Keratinocyte (primary cell): ENCODE results near the gene PHRF1. TPM values are rescaled to one million over a fixed set of nuclear protein-coding genes. Genes with fewer than 3 reads are reported as not detected.

Source experiments
- DNase-seq: peaks from one replicate; pipeline ENCODE4 v3.0.0-alpha.2; 2011; ENCODE audit warnings: low read depth, missing footprints, low spot score
- FAIRE-seq: peaks from 2 replicates; lab custom pipeline; 2011; peaks lifted over from hg19 to GRCh38; lab: Jason Lieb, UNC
- H2AFZ ChIP-seq: 2 replicates; pipeline ENCODE4 v1.6.0; 2012; ENCODE audit warnings: low read length, control low read depth, inconsistent platforms; ENCODE audit not compliant: control insufficient read depth
- H3K27ac ChIP-seq: 2 replicates; pipeline ENCODE4 v1.5.1; 2011; ENCODE audit warnings: low read length; ENCODE audit not compliant: control insufficient read depth, insufficient read depth
- H3K27me3 ChIP-seq: 3 replicates; pipeline ENCODE4 v1.6.0; 2011; ENCODE audit warnings: low read length; ENCODE audit not compliant: control insufficient read depth, insufficient read depth; ENCODE audit errors: extremely low read depth
- H3K36me3 ChIP-seq, 2 experiments: 2 replicates in 1 of 2; 3 replicates in 1 of 2; pipeline ENCODE4 v1.5.1; 2011; ENCODE audit warnings: low read length in 2 of 2, mild to moderate bottlenecking in 1 of 2; ENCODE audit not compliant: control insufficient read depth in 2 of 2, insufficient read depth in 2 of 2; ENCODE audit errors: extremely low read depth in 1 of 2
- H3K4me1 ChIP-seq: 3 replicates; pipeline ENCODE4 v1.5.1; 2011; ENCODE audit warnings: low read length; ENCODE audit not compliant: control insufficient read depth, insufficient read depth; ENCODE audit errors: extremely low read depth
- H3K4me2 ChIP-seq: 3 replicates; pipeline ENCODE4 v1.6.0; 2011; ENCODE audit warnings: low read depth, low read length; ENCODE audit not compliant: control insufficient read depth, insufficient read depth; ENCODE audit errors: extremely low read depth
- H3K4me3 ChIP-seq, 3 experiments: fragments of 200-600 bp in 1 of 3; sonication (generic) in 1 of 3; 2 replicates in 2 of 3; 3 replicates in 1 of 3; pipeline ENCODE4 v1.5.1; 2011 to 2016; ENCODE audit warnings: low read length in 3 of 3, mild to moderate bottlenecking in 3 of 3, control low read depth in 2 of 3, inconsistent platforms in 1 of 3, low read depth in 1 of 3, mixed read lengths in 1 of 3, mixed run types in 1 of 3, moderate library complexity in 1 of 3; ENCODE audit not compliant: control insufficient read depth in 2 of 3, insufficient read depth in 2 of 3; ENCODE audit errors: extremely low read depth in 1 of 3
- H3K79me2 ChIP-seq: 2 replicates; pipeline ENCODE4 v1.6.0; 2012; ENCODE audit warnings: low read length; ENCODE audit not compliant: control insufficient read depth, insufficient read depth
- H3K9ac ChIP-seq: 3 replicates; pipeline ENCODE4 v1.6.0; 2011; ENCODE audit warnings: low read length; ENCODE audit not compliant: control insufficient read depth, insufficient read depth; ENCODE audit errors: extremely low read depth
- H3K9me1 ChIP-seq: 3 replicates; pipeline ENCODE4 v1.6.0; 2011; ENCODE audit warnings: low read length; ENCODE audit not compliant: control insufficient read depth, insufficient read depth; ENCODE audit errors: extremely low read depth
- H3K9me3 ChIP-seq: 2 replicates; pipeline ENCODE4 v1.5.1; 2012; ENCODE audit warnings: low read depth, low read length; ENCODE audit not compliant: control insufficient read depth
- H4K20me1 ChIP-seq: 3 replicates; pipeline ENCODE4 v1.6.0; 2011; ENCODE audit warnings: low read length; ENCODE audit not compliant: control insufficient read depth, insufficient read depth; ENCODE audit errors: extremely low read depth
- EZH2 ChIP-seq: IDR thresholded peaks from one replicate; pipeline ENCODE4 v1.6.1; 2012; ENCODE audit warnings: inconsistent platforms, mild to moderate bottlenecking, low read length, moderate library complexity
- dilution Hi-C: fragments of 300-500 bp; cut with MboI; formaldehyde crosslinking; loops from one replicate; pipeline ENCODE4 v1.7.0; 2020; ENCODE audit warnings: low sequenced_read_pairs; ENCODE audit not compliant: extremely low pct_ligation_motif_present
- polyA plus RNA-seq, 5 experiments: library from polyadenylated mRNA; depleted of rRNA in 3 of 5; stranded (reverse) in 3 of 5; stranded (forward) in 1 of 5; unstranded in 1 of 5; fragments of >200 nt; gene quantifications; 1 replicate in 1 of 5; 2 replicates in 3 of 5; 3 replicates in 1 of 5; pipeline versions ENCODE4 v1.2.1 to v1.2.3, GENCODE V29; 2011 to 2012; ENCODE audit warnings: missing spikeins in 2 of 5, low read depth in 1 of 5, low replicate concordance in 1 of 5
- TF ChIP-seq, protein P1 (sequence below), 3 experiments: IDR thresholded peaks in 1 of 3; conservative IDR thresholded peaks in 1 of 3; optimal IDR thresholded peaks in 1 of 3; 2 replicates in 2 of 3; 3 replicates in 1 of 3; pipeline versions ENCODE3 to v1.5.1; 2011; ENCODE audit warnings: low read length in 3 of 3, mild to moderate bottlenecking in 3 of 3, moderate library complexity in 2 of 3, control low read depth in 1 of 3, inconsistent platforms in 1 of 3; ENCODE audit not compliant: insufficient read depth in 2 of 3; ENCODE audit errors: extremely low read depth in 1 of 3

The PHRF1 gene
- polyA plus RNA-seq, 1 donor (not counting 4 experiments of a cell fraction or from before 2014, with no cell fraction given), result 10.7 TPM

DNA sequence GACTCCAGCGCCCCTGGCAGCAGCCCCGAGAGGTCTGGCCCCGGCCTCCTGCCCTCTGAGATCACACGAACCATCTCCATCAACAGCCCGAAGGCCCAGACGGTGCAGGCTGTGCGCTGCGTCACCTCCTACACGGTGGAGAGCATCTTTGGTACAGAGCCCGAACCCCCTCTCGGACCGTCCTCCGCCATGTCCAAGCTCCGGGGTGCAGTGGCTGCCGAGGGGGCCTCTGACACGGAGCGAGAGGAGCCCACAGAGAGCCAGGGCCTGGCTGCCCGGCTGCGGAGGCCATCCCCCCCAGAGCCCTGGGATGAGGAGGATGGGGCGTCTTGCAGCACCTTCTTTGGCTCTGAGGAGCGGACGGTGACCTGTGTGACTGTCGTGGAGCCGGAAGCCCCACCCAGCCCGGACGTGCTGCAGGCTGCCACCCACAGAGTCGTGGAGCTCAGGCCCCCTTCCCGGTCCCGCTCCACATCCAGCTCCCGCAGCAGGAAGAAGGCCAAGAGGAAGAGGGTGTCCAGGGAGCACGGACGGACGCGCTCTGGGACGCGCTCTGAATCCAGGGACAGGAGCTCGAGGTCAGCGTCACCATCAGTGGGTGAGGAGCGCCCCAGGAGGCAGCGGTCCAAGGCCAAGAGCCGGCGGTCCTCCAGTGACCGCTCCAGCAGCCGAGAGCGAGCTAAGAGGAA is 31.8 kb downstream of the PHRF1 start:
- DNase-seq (no peak), FAIRE-seq (no peak)
- Histone ChIP-seq H3K4me1 (peaks cover 21% of the 10 kb centered on the region), H3K9ac (no peak overlapping the region), H2AFZ (no peak overlapping the region), H3K79me2 (no peaks in the 10 kb centered on the region), H3K27ac (no peak overlapping the region), H3K36me3 (peaks cover 59 to 73% of the 10 kb centered on the region in 2 experiments), H3K4me2 (no peak overlapping the region), H3K27me3 (no peaks in the 10 kb centered on the region), H4K20me1 (peaks cover 13% of the 10 kb centered on the region), H3K9me1 (no peaks in the 10 kb centered on the region), H3K4me3 (no peak overlapping the region), H3K9me3 (no peaks in the 10 kb centered on the region)
- TF ChIP-seq, protein P1, sequence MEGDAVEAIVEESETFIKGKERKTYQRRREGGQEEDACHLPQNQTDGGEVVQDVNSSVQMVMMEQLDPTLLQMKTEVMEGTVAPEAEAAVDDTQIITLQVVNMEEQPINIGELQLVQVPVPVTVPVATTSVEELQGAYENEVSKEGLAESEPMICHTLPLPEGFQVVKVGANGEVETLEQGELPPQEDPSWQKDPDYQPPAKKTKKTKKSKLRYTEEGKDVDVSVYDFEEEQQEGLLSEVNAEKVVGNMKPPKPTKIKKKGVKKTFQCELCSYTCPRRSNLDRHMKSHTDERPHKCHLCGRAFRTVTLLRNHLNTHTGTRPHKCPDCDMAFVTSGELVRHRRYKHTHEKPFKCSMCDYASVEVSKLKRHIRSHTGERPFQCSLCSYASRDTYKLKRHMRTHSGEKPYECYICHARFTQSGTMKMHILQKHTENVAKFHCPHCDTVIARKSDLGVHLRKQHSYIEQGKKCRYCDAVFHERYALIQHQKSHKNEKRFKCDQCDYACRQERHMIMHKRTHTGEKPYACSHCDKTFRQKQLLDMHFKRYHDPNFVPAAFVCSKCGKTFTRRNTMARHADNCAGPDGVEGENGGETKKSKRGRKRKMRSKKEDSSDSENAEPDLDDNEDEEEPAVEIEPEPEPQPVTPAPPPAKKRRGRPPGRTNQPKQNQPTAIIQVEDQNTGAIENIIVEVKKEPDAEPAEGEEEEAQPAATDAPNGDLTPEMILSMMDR (optimal IDR thresholded peaks at IDR 0.05 in 1 of 3, IDR thresholded peaks at IDR 0.05 in 1 of 3, conservative IDR thresholded peaks at IDR 0.05 in 1 of 3; ENCODE audit: extremely low read depth in 1 of 3, insufficient read depth in 2 of 3, low read length in 3 of 3), result no peak
- TF ChIP-seq EZH2, result no peak
- dilution Hi-C loops, result no loop called here

DNA sequence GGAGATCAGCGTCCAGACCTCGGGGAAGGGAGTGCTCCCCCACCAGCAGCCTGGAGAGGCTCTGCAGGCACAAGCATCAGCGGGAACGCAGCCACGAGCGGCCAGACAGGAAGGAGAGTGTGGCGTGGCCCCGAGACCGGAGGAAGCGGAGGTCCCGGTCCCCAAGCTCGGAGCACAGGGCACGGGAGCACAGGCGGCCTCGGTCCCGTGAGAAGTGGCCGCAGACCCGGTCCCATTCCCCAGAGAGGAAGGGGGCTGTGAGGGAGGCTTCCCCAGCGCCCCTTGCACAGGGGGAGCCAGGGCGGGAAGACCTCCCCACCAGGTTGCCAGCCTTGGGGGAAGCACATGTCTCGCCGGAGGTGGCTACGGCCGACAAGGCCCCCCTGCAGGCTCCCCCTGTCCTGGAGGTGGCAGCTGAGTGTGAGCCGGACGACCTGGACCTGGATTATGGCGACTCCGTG is 32.6 kb downstream of the PHRF1 start:
- Histone ChIP-seq H3K9ac (no peak overlapping the region), H3K27me3 (no peaks in the 10 kb centered on the region), H3K27ac (no peak overlapping the region), H2AFZ (no peak overlapping the region), H3K9me1 (no peaks in the 10 kb centered on the region), H4K20me1 (peaks cover 15% of the 10 kb centered on the region), H3K4me3 (no peak overlapping the region), H3K79me2 (no peaks in the 10 kb centered on the region), H3K36me3 (peaks cover 59 to 74% of the 10 kb centered on the region in 2 experiments), H3K4me1 (peaks cover 26% of the 10 kb centered on the region), H3K4me2 (no peak overlapping the region), H3K9me3 (no peaks in the 10 kb centered on the region)
- FAIRE-seq (no peak), DNase-seq (no peak)
- TF ChIP-seq EZH2, result no peak
- TF ChIP-seq, protein P1 (optimal IDR thresholded peaks at IDR 0.05 in 1 of 3, IDR thresholded peaks at IDR 0.05 in 1 of 3, conservative IDR thresholded peaks at IDR 0.05 in 1 of 3; ENCODE audit: extremely low read depth in 1 of 3, insufficient read depth in 2 of 3, low read length in 3 of 3), result no peak
- dilution Hi-C loops, result no loop called here
